Measurements from ENCODE around the gene NTM. TPM values are rescaled to one million over a fixed set of nuclear protein-coding genes. Genes with fewer than 3 reads are reported as not detected.

Gene NTM
- total and polyA plus RNA-seq, 2 of the 8 experiments (the other 6 are each of a cell fraction or from before 2014, with no cell fraction given): 13.4 to 20.0 TPM

GRCh38 chr11:132036220-132036619, 665.8 kb downstream of the NTM start:
- no peak for DNase-seq (ENCODE audit: low read depth in 1 of 2, low spot score in 2 of 2)
- H4K8ac ChIP-seq (ENCODE audit: extremely low read depth, insufficient read depth, low read length): no peak overlapping the region
- no peak overlapping the region for H3K4me3 ChIP-seq (ENCODE audit: extremely low read depth in 1 of 4, insufficient read depth in 2 of 4, low read depth in 3 of 4, low read length in 4 of 4)
- H4K20me1 ChIP-seq (replicated peaks in 1 of 2; ENCODE audit: control insufficient read depth in 1 of 2, insufficient read depth in 2 of 2, low read length in 2 of 2): no peaks in the 10 kb centered on the region
- no peaks in the 10 kb centered on the region for H3K79me2 ChIP-seq (ENCODE audit: control insufficient read depth in 1 of 2, insufficient read depth in 2 of 2, low read length in 2 of 2)
- peaks cover 0 to 17% (median 12%) of the 10 kb centered on the region in 4 experiments; a peak in 6 of 7 replicates for H3K4me1 ChIP-seq (replicated peaks in 1 of 4; ENCODE audit: control insufficient read depth in 3 of 4, insufficient read depth in 4 of 4, low read length in 3 of 4)
- POLR2A ChIA-PET (ENCODE audit: partially characterized antibody): no interaction called here
- no peak overlapping the region for H2AK5ac ChIP-seq (ENCODE audit: low read depth, low read length)
- no peak overlapping the region for H2BK5ac ChIP-seq (ENCODE audit: low read depth, low read length)
- H2BK120ac ChIP-seq (replicated peaks; ENCODE audit: low read depth, low read length): no peak overlapping the region
- no peak overlapping the region for H3K14ac ChIP-seq (ENCODE audit: insufficient read length)
- no peaks in the 10 kb centered on the region for H3K23me2 ChIP-seq (ENCODE audit: low read depth, low read length)
- no peak overlapping the region for H2BK12ac ChIP-seq (ENCODE audit: low read depth, low read length)
- H3K79me1 ChIP-seq (ENCODE audit: low read depth, low read length): peaks cover 2% of the 10 kb centered on the region; the same call in 1 of the 2 replicates
- H3K9me3 ChIP-seq (ENCODE audit: insufficient read depth in 2 of 2, low read depth in 1 of 2, low read length in 1 of 2): peaks cover 0 to 3% of the 10 kb centered on the region in 2 experiments; a peak in 1 of 4 replicates
- H3K4me2 ChIP-seq (ENCODE audit: insufficient read depth in 1 of 2, low read depth in 2 of 2, low read length in 2 of 2): no peak overlapping the region
- no peak overlapping the region for H2BK20ac ChIP-seq (ENCODE audit: low read length)
- H3K36me3 ChIP-seq (ENCODE audit: control insufficient read depth in 2 of 4, insufficient read depth in 4 of 4, low read length in 3 of 4): no peaks in the 10 kb centered on the region
- H3K18ac ChIP-seq (ENCODE audit: extremely low read depth, low read length): no peak overlapping the region
- TF ChIP-seq ASH2L (IDR thresholded peaks at IDR 0.05; ENCODE audit: low read length) (no peak), RNF2 (IDR thresholded peaks at IDR 0.05; ENCODE audit: borderline replicate concordance, low read depth, low read length, missing control alignments, poor library complexity, severe bottlenecking) (no peak), ATF2 (IDR thresholded peaks at IDR 0.05; ENCODE audit: low read length) (no peak), CBX8 (IDR thresholded peaks at IDR 0.05; ENCODE audit: borderline replicate concordance, low read depth, low read length) (no peak), EZH2 (IDR thresholded peaks at IDR 0.05; ENCODE audit: low read depth, low read length, severe bottlenecking) (no peak), KDM5A (IDR thresholded peaks at IDR 0.05; ENCODE audit: low read length) (no peak), EGR1 (IDR thresholded peaks at IDR 0.05; ENCODE audit: borderline replicate concordance, low read depth, low read length) (no peak), SIN3A (conservative IDR thresholded peaks at IDR 0.05 in 1 of 2, IDR thresholded peaks at IDR 0.05 in 1 of 2; ENCODE audit: low read depth in 1 of 2, low read length in 2 of 2) (no peak), SIX5 (IDR thresholded peaks at IDR 0.05; ENCODE audit: low read depth, low read length) (no peak), POU5F1 (IDR thresholded peaks at IDR 0.05; ENCODE audit: low read depth, low read length) (no peak)
- no peak overlapping the region for H4K91ac ChIP-seq (replicated peaks; ENCODE audit: insufficient read length, low read length)
- H2BK15ac ChIP-seq (ENCODE audit: low read length): no peak overlapping the region
- H3K27ac ChIP-seq (ENCODE audit: low read depth, low read length): no peak overlapping the region
- H3K23ac ChIP-seq (ENCODE audit: insufficient read length): no peak overlapping the region
- no peak overlapping the region for H3K4ac ChIP-seq (replicated peaks; ENCODE audit: insufficient read length, low read depth, low read length)
- H4K5ac ChIP-seq (ENCODE audit: insufficient read length, low read depth, low read length): no peak overlapping the region
- no peaks in the 10 kb centered on the region; a peak in 1 of 7 replicates for H3K27me3 ChIP-seq (replicated peaks in 1 of 4; ENCODE audit: control insufficient read depth in 3 of 4, extremely low read depth in 1 of 4, insufficient read depth in 3 of 4, low read length in 3 of 4)
- H3K56ac ChIP-seq (replicated peaks; ENCODE audit: insufficient read length, low read depth, low read length): no peak overlapping the region
- no peak overlapping the region for H2AFZ ChIP-seq (ENCODE audit: low read length)
- 100% methylated on average over 2 of the region's 2 CpGs; no CpG with 5 or more reads in 1 of the 2 experiments for WGBS, 2 experiments (ENCODE audit: extremely low coverage in 1 of 2, insufficient coverage in 1 of 2, insufficient read length in 1 of 2, insufficient replicate concordance in 2 of 2, low coverage in 1 of 2, low lambda C conversion rate in 2 of 2, missing lambda C conversion rate in 1 of 2)
- no peak overlapping the region for H3K9ac ChIP-seq (replicated peaks in 1 of 4; ENCODE audit: extremely low read depth in 1 of 4, low read depth in 3 of 4, low read length in 3 of 4)
- FAIRE-seq: no peak
- CTCF ChIA-PET (ENCODE audit: partially characterized antibody): interaction anchor here (0.7 to 2.5 kb wide), 5 partner anchors 8 to 84 kb away, joined by 3 to 14 read pairs (median 6); no protein-coding TSS in a partner anchor
